Caki2 (cell line): ENCODE data around the gene BOC. TPM values are rescaled to one million over a fixed set of nuclear protein-coding genes. Genes with fewer than 3 reads are reported as not detected.

Experiments
- DNase-seq: peaks from one replicate; pipeline ENCODE4 v3.0.0-alpha.2; 2015; ENCODE audit warnings: low read depth
- in situ Hi-C: cut with HindIII; loops from 2 replicates; pipeline ENCODE4 v1.10.0; 2016; ENCODE audit warnings: low sequenced_read_pairs, low pct_unique_long_range_greater_than_20kb, mixed read lengths
- total RNA-seq: library from RNA; depleted of rRNA; stranded (reverse); fragments of >200 nt; shearing (Covaris generic); gene quantifications from 2 replicates; pipeline ENCODE4 v1.2.3, GENCODE V29; 2014; ENCODE audit warnings: low replicate concordance

BOC gene
- total RNA-seq, 1 experiment from 2014 or later: 5.3 TPM

DNA sequence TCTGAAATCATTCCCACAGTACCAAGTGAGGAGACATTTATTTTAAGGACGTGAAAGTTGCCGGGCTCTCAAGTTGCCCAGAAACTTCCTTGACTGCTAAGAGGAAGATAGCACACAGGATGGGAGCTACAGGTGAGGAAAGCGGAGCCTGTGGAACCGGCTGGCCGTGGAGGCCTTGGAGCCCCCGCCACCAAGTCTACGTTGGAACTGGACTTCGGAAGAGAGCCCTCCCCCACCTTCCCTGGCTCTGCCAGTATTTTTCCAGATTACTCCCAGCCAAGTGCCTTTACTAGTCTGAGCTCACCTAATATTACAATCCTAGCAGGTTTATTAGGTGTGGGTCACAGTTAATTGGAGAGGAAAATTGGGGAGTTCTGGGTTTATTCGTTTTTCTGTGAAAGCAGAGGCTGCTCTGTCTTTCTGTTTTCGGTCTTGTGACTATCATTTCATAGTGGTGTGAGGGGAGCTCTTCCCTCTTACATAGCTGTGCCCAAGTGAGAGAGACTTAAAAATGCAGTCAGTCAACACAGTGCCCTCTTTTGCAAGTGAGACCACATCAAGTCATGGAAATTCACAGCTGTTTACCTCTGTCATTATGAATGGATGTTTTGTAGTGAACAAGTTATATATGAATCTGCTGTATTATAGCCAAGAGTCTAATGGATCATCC lies 6.8 kb downstream of the BOC start:
- no peak for DNase-seq
- in situ Hi-C loops: no loop called here

GRCh38 chr3:113218681-113219045 lies 7.3 kb downstream of the BOC start:
- in situ Hi-C loops: no loop called here
- no peak for DNase-seq

- in situ Hi-C loops: no loop called here
- no peak for DNase-seq
Observed at GRCh38 chr3:113219605-113220300, 8.4 kb downstream of the BOC start.

- in situ Hi-C loops: no loop called here
- DNase-seq: no peak
Observed at GRCh38 chr3:113220721-113221120, 9.4 kb downstream of the BOC start.

DNA sequence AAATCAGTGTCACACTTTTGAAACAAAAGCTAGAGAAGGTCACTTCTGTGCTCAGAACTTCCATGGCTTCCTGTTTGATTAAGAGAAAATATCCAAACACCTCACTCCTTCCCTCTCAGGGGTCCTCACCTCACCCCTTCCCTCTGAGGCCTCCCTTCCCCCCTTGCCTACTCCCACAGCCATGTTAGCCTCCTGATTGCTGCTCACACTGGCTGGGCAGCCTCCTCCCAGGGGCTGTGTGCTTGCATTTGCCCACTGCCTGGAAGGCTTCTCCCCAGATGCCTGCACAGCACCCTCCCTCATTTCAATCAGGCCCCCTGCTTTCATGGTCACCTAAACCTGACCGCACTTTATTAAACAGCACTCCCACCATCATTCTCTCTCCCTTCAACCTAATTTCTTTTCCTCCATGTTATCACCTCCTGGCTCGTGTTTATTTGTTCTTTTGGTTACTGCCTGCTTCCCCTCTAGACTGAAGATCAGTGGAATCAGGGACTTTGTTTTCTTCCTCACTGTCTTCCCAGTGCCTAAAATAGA lies 10.4 kb downstream of the BOC start:
- no peak for DNase-seq
- in situ Hi-C loops: no loop called here

GRCh38 chr3:113222451-113223086 lies 11.2 kb downstream of the BOC start:
- no peak for DNase-seq
- in situ Hi-C loops: no loop called here

DNA sequence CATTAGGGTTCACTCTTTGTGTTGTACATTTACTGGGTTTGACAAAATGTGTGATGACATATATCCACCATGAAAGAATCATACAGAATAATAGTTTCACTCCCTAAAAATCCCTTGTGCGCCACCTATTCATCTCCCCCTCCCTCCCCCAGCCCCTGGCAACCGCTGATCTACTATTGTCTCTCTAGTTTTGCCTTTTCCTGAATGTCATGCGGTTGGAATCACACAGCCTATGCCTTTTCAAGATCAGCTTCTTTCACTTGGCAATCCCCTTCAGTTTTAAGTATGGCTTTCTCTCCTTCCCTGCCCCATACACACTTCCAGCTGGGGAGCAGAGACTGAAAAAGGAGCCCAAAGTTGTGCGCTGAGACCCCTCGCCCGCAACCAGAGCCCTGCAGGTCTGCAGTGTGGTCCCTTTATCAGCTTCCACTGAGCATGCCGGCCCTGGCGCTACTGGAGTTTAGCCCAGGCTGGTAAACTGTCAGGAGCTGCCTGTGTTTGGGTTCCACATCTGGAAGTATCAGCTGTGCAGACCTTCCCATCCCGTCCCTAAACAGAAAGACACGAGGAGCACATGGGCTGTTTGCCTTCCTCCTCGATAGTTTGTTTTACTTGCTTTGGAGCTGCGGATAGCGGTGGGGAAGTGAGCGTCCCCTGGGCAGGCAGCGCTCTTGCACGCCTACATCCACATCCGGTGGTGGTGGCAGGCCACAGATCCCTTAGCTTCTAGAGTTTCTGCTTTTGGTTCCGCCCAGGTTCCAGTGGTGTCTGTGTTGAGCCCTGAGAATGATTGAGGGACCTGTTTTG lies 12.3 kb downstream of the BOC start:
- in situ Hi-C loops: no loop called here
- no peak for DNase-seq

- in situ Hi-C loops: no loop called here
- no peak for DNase-seq
Observed at GRCh38 chr3:113225286-113225685, 13.9 kb downstream of the BOC start.

GRCh38 chr3:113226491-113226890 lies 15.1 kb downstream of the BOC start:
- in situ Hi-C loops: no loop called here
- no peak for DNase-seq

DNA sequence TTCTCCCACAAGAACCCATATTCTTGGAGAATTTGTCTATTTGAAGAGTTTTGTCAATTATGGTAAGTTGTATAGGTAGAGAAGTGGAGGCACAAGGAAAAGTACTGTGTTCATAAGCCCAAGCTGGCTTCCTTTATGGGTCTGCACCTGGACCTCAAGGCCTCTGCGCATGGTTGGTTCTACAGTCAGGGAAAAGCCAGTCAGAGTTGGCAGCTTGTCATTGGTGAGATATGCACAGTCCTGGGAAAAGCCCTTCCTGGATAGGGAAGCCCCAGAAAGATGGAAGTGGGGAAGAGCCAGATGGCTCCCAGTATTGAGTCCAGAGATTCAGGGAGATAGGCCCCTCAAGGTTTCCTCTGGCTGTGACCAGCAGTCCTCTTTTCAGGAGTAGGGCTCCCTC lies 15.8 kb downstream of the BOC start:
- in situ Hi-C loops: no loop called here
- no peak for DNase-seq

GRCh38 chr3:113228498-113229286 lies 17.3 kb downstream of the BOC start:
- no peak for DNase-seq
- in situ Hi-C loops: no loop called here

- DNase-seq: no peak
- in situ Hi-C loops: no loop called here
Observed at GRCh38 chr3:113231391-113231790, 20.0 kb downstream of the BOC start.

DNA sequence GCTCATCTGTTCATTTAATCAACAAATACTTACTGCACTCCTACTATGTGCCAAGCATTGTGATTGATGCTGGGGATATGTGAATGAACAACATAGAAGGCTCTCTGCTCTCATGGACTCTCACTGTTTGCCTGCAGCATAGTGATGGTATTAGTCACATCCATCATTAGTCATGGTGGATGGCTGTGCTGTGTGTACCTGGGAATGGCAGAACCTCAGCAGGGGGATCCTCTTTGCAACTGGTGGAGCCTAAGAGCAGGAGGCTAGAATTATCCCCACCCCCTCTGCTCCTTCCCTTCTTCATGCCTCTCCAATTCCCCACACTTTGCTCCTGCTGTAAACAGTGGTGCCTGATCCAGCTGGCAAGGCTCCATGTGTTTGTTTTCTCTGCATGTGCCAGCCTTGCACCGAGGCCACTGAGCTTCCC lies 20.5 kb downstream of the BOC start:
- in situ Hi-C loops: no loop called here
- peak; percentile 84 for DNase-seq

DNA sequence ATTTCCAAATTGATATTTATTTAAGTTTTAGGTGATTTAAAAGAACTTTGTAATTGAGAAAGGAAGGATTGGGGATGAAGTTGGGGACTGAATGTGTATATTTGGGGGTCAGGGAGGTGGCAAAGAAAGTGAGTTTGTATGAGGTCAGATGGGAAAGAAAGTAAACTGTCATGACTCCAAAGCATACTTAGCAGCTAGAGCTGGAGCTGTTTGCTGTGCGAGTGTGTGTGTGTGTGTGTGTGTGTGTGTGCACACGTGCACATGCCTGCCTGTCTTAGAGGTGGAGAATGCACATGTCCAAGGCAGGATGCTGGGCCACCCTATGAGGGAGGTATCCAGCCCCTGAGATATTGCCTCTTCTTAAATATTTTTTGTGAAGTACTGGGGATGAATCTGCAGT lies 21.0 kb downstream of the BOC start:
- DNase-seq: no peak

GRCh38 chr3:113233497-113233896 lies 22.1 kb downstream of the BOC start:
- no peak for DNase-seq
- in situ Hi-C loops: no loop called here

More for the DNA sequence above, 21.0 kb downstream of the BOC start:
- in situ Hi-C loops: no loop called here

- in situ Hi-C loops: no loop called here
- DNase-seq: no peak
Observed at GRCh38 chr3:113234028-113234427, 22.7 kb downstream of the BOC start.

GRCh38 chr3:113234688-113235260 lies 23.4 kb downstream of the BOC start:
- in situ Hi-C loops: no loop called here
- no peak for DNase-seq

DNA sequence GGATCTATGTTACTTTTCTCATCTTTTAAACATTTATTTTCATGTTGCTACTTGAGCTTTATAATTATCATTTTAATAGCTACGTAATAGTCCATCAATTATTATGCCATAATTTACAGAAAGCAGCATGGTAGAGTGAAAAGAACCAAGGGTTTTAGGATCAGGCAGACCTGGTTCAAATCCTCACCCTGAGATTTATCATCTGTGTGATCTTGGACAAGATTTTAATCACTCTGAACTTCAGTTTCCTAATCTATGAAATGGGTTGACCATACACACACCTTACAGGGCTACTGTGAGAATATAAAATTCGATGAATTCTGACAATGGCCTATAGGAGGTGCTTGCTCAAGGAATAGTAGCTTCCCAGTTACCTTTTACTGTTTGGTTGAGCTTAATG lies 27.1 kb downstream of the BOC start:
- no peak for DNase-seq
- in situ Hi-C loops: no loop called here
